Large intestine (tissue), 3 donors: ENCODE measurements around the gene EFCAB11. TPM values are rescaled to one million over a fixed set of nuclear protein-coding genes. Genes with fewer than 3 reads are reported as not detected.

Source experiments
- DNase-seq, 2 donors: peaks; one replicate each; pipeline versions ENCODE4 v3.0.0 to v3.0.0-alpha.2; 2013
- H3K27ac ChIP-seq: one replicate; pipeline ENCODE4 v1.5.1; 2013; ENCODE audit warnings: low read length
- H3K27me3 ChIP-seq: 2 replicates; pipeline ENCODE4 v1.6.1; 2013; ENCODE audit warnings: low read length; ENCODE audit not compliant: control insufficient read depth, insufficient read depth
- H3K36me3 ChIP-seq: 2 replicates; pipeline ENCODE4 v1.6.1; 2013; ENCODE audit warnings: low read length; ENCODE audit not compliant: control insufficient read depth, insufficient read depth
- H3K4me1 ChIP-seq: one replicate; pipeline ENCODE4 v1.6.1; 2013; ENCODE audit warnings: low read length; ENCODE audit not compliant: control insufficient read depth, insufficient read depth
- H3K4me3 ChIP-seq: one replicate; pipeline ENCODE4 v1.5.1; 2013; ENCODE audit warnings: low read length
- H3K9me3 ChIP-seq: one replicate; pipeline ENCODE4 v1.6.1; 2013; ENCODE audit warnings: mild to moderate bottlenecking, low read depth, low read length, moderate library complexity; ENCODE audit not compliant: control insufficient read depth
- WGBS: methylation state at CpG from one replicate; pipeline ENCODE4 v1.1.5; 2013; ENCODE audit warnings: low lambda C conversion rate; ENCODE audit not compliant: insufficient coverage; 5-methylcytosine and 5-hydroxymethylcytosine counted together
- polyA plus RNA-seq: library from polyadenylated mRNA; unstranded; fragments of 120-200 nt; gene quantifications from one replicate; pipeline ENCODE4 v1.2.1, GENCODE V29; 2013

The EFCAB11 gene
- polyA plus RNA-seq, 1 donor: 14.2 TPM

- peaks cover 2% of the 10 kb centered on the region for H3K36me3 ChIP-seq
- peaks cover 18% of the 10 kb centered on the region for H3K9me3 ChIP-seq
- H3K27ac ChIP-seq: no peak overlapping the region
- no peaks in the 10 kb centered on the region for H3K4me1 ChIP-seq
- DNase-seq: no peak
- H3K4me3 ChIP-seq: no peak overlapping the region
- WGBS: 100% methylated on average over 1 of the region's 2 CpGs
- no peaks in the 10 kb centered on the region for H3K27me3 ChIP-seq
Measured at GRCh38 chr14:89870316-89870715, 84.2 kb downstream of the EFCAB11 start.

- H3K27me3 ChIP-seq: no peaks in the 10 kb centered on the region
- peaks cover 2% of the 10 kb centered on the region for H3K36me3 ChIP-seq
- H3K4me1 ChIP-seq: no peaks in the 10 kb centered on the region
- WGBS: no CpG with 5 or more reads among the region's 2 CpGs
- peaks cover 14% of the 10 kb centered on the region for H3K9me3 ChIP-seq
- no peak overlapping the region for H3K27ac ChIP-seq
- DNase-seq: no peak
- H3K4me3 ChIP-seq: no peak overlapping the region
Measured at GRCh38 chr14:89869606-89870005, 84.9 kb downstream of the EFCAB11 start.

- no CpG with 5 or more reads among the region's 3 CpGs for WGBS
- Histone ChIP-seq H3K36me3 (peaks cover 2% of the 10 kb centered on the region), H3K4me3 (no peak overlapping the region), H3K9me3 (no peaks in the 10 kb centered on the region), H3K4me1 (no peaks in the 10 kb centered on the region), H3K27me3 (no peaks in the 10 kb centered on the region), H3K27ac (no peak overlapping the region)
- no peak for DNase-seq
Measured at GRCh38 chr14:89866458-89866857, 88.1 kb downstream of the EFCAB11 start.

GRCh38 chr14:89865153-89865552 is 89.4 kb downstream of the EFCAB11 start:
- Histone ChIP-seq H3K4me1 (no peaks in the 10 kb centered on the region), H3K27me3 (no peaks in the 10 kb centered on the region), H3K9me3 (no peaks in the 10 kb centered on the region), H3K27ac (no peak overlapping the region), H3K4me3 (no peak overlapping the region), H3K36me3 (peaks cover 5% of the 10 kb centered on the region)
- WGBS: 92% methylated on average over 2 of the region's 5 CpGs
- DNase-seq: no peak

GRCh38 chr14:89862856-89863255 is 91.7 kb downstream of the EFCAB11 start:
- H3K9me3 ChIP-seq: no peaks in the 10 kb centered on the region
- peaks cover 4% of the 10 kb centered on the region for H3K4me1 ChIP-seq
- no peaks in the 10 kb centered on the region for H3K27me3 ChIP-seq
- H3K4me3 ChIP-seq: no peak overlapping the region
- DNase-seq: no peak
- peaks cover 5% of the 10 kb centered on the region for H3K36me3 ChIP-seq
- H3K27ac ChIP-seq: no peak overlapping the region

GRCh38 chr14:89861630-89862029 is 92.9 kb downstream of the EFCAB11 start:
- H3K36me3 ChIP-seq: peaks cover 3% of the 10 kb centered on the region
- H3K27me3 ChIP-seq: no peaks in the 10 kb centered on the region
- H3K4me1 ChIP-seq: peaks cover 15% of the 10 kb centered on the region
- H3K4me3 ChIP-seq: no peak overlapping the region
- DNase-seq: no peak
- no peaks in the 10 kb centered on the region for H3K9me3 ChIP-seq
- H3K27ac ChIP-seq: no peak overlapping the region

GRCh38 chr14:89858089-89858488 is 96.4 kb downstream of the EFCAB11 start:
- no CpG with 5 or more reads among the region's 4 CpGs for WGBS
- H3K9me3 ChIP-seq: no peaks in the 10 kb centered on the region
- H3K27ac ChIP-seq: peak overlapping the region; percentile 53
- H3K4me1 ChIP-seq: peaks cover 15% of the 10 kb centered on the region
- peaks cover 3% of the 10 kb centered on the region for H3K36me3 ChIP-seq
- no peaks in the 10 kb centered on the region for H3K27me3 ChIP-seq
- peak; percentile 61 to 71 for DNase-seq
- no peak overlapping the region for H3K4me3 ChIP-seq

GRCh38 chr14:89856871-89857345 is 97.6 kb downstream of the EFCAB11 start:
- Histone ChIP-seq H3K4me3 (no peak overlapping the region), H3K9me3 (no peaks in the 10 kb centered on the region), H3K27me3 (no peaks in the 10 kb centered on the region), H3K4me1 (peaks cover 15% of the 10 kb centered on the region), H3K27ac (peak overlapping the region; percentile 53), H3K36me3 (peaks cover 3% of the 10 kb centered on the region)
- WGBS: no CpG with 5 or more reads among the region's 1 CpG
- DNase-seq: peak; percentile 43 to 74

- Histone ChIP-seq H3K27ac (no peak overlapping the region), H3K36me3 (no peaks in the 10 kb centered on the region), H3K4me1 (peaks cover 17% of the 10 kb centered on the region), H3K9me3 (no peaks in the 10 kb centered on the region), H3K4me3 (no peak overlapping the region), H3K27me3 (no peaks in the 10 kb centered on the region)
- 88% methylated on average over 1 of the region's 8 CpGs for WGBS
- DNase-seq: no peak
Measured at GRCh38 chr14:89855961-89856656, 98.4 kb downstream of the EFCAB11 start.

- Histone ChIP-seq H3K27ac (no peak overlapping the region), H3K36me3 (no peaks in the 10 kb centered on the region), H3K4me1 (peaks cover 17% of the 10 kb centered on the region), H3K9me3 (no peaks in the 10 kb centered on the region), H3K27me3 (no peaks in the 10 kb centered on the region), H3K4me3 (no peak overlapping the region)
- no CpG with 5 or more reads among the region's 8 CpGs for WGBS
- no peak for DNase-seq
Measured at GRCh38 chr14:89853936-89854693, 100.4 kb downstream of the EFCAB11 start.
